HL-60/S4 treated with phorbol 12-myristate 13-acetate at 8.2 ng/mL for 4 days and 3 days (cell line): Measurements from ENCODE around the gene IPPK.

Source experiments
- in situ Hi-C: fragments of 300-500 bp; cut with MboI; formaldehyde crosslinking; loops from 2 replicates; pipeline ENCODE4 v1.15.0; 2022; ENCODE audit warnings: low sequenced_read_pairs

Gene IPPK

GRCh38 chr9:92669890-92670708 lies at the start of gene IPPK:
IPPK (minus strand) TSS chr9:92670131; CDS start chr9:92669988, 143 bp downstream.
- in situ Hi-C loops = no loop called here

- in situ Hi-C loops = no loop called here
These were observed 49.2 kb upstream of the IPPK start for GRCh38 chr9:92719028-92719647.

DNA sequence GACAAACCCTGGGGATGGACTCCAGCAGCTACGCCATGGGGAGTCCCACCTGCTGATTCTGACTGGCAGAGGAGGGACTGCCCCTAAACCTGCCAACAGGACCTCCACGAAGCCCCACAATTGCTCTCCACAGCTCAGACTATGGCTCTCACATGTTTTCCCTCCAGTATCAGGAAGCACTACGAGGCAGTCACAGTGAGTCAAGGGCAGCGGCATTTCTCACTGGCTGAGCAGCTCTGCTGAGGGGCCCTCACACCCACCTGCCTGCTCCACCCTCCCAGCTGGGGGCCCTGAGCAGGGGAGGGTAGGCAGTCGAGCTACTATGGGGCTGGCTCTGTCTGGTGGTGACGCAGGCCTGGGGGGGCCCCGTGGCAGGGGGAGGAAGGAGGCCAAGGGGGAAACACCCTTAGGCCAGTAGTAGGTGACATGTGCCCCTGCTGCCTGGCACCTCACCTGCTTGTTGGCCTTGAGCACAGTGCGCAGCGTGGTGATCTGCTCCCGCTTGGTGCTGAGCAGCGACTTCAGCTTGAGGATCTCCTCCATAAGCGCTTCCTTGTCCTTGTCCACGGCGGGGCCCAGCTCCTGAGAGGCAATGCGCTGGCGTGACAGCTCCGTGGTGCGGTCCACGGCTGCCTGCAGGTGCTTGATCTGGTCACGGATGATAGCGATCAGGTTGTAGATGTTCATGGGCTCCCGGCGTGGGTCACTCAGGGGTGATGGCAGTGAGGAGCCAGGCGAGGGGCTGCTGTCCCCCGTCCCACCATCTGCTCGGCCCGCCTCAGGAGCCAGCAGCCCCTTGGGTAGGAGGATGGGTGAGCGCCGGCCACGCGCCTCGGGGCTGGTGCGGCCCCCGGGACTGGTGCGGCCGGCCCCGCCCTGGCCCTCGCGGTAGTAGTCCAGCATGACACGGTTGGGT lies 48.4 kb upstream of the IPPK start:
- in situ Hi-C loops = no loop called here

- in situ Hi-C loops = no loop called here
These were observed 47.5 kb upstream of the IPPK start for GRCh38 chr9:92717201-92718085.

- in situ Hi-C loops = no loop called here
These were observed 46.6 kb upstream of the IPPK start for GRCh38 chr9:92716557-92716956.

- in situ Hi-C loops = no loop called here
These were observed 45.7 kb upstream of the IPPK start for GRCh38 chr9:92715488-92716231.

DNA sequence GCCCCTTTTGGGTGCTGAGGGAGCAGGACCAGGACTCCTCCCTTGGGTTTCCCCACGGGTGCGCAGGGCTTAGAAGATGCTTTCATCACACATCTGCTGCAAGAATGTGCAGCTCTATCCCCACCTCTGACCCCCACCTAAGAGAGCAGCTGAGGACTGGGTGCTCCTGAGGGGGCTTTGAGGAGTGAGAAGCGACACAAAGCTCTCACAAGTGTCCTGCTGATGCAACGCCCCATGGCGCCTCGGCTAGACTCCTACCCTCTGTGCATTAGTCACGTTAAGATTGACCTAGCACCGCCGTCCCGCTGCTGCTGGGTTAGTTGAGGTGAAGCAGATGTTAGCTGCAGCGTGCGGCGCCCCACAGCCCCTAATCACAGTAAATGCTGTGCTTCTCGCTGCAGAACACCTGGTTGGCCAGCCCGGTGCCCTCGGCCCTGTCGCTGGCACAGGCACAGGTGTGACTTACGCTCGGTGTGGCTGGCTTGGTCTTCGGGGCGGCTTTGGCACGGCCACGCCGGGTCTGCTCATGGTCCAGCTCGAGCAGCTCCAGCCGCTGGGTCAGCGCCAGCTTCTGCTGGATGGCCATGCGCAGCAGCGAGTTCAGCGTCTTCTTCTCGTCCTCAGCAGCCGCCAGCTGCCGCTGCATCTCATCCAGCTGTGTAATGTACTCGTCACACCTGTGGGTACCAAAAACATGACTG lies 45.0 kb upstream of the IPPK start:
- in situ Hi-C loops = no loop called here

DNA sequence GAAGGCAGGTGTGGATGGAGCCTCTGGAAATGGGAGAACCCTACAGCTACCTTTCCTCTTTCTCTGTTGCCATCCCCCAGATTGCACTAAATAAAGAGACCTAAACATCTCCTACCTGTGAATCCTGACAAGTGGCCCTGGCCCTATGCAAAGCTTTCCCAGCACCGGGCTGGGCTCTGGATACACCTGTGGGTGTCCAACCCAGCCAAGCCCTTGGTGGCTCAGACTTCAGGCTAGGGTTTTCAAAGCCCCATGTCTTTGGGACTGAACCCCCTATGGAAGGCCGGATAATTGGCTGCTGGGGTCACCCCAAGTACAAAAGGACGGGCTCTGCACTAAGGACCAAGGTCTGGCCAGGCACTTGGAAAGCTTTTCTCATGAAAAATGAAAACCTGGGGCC lies 44.1 kb upstream of the IPPK start:
- in situ Hi-C loops = no loop called here

- in situ Hi-C loops = no loop called here
These were observed 43.6 kb upstream of the IPPK start for GRCh38 chr9:92713528-92713927.

DNA sequence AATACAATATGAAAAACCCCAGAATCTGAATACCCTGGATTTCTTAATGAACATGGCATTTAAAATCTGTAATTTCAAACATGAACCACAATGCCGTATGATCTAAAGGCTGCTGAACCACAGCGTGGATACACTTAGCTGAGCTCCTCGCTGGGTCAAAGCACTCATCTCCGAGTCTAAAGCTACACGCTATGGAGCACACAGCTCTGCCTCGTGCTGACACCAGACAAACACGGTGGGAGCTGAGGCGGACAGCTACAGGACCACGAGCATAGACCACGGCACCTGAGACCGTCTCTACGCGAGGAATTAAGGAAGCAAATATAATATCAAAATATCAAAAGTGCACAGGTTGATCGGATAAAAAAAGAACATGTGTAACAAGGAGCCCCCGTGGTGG lies 42.8 kb upstream of the IPPK start:
- in situ Hi-C loops = no loop called here

DNA sequence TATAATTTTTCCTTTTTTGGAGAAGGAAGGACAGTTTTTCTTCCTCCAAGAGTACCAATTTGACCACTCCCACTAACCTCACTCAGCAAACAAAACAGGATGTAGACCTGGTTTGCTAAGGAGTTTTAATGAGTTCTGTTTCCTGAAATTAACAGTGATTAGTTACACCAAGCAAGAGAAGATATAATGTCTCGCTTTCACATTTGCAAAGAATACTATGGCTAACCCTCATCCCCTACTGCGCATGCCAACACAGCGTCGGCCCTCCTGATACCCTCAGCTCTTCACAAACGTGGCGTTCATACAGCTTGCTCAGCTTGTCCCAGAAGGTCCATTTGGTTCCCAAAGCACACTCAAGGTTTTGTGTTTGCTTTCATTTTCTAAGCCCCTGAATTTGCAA lies 41.9 kb upstream of the IPPK start:
- in situ Hi-C loops = no loop called here

DNA sequence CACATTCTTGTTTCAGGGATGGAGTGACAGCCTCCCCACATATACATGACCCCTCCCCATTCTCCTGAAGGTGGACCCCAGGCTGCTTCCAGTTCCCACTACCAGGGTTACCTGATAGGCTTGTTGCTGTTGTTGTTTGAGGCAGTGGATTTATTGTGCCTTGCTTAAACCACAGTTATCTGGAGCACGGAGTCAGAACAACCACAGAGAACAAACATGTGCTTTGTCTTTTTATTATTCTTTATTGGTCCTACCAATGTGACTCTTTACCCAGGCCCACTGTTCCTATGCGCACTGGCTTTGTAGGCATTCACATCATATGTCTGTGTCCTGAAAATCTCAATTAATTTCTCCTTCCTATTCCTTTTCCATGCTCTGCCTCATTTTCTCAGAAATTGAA lies 41.2 kb upstream of the IPPK start:
- in situ Hi-C loops = no loop called here

DNA sequence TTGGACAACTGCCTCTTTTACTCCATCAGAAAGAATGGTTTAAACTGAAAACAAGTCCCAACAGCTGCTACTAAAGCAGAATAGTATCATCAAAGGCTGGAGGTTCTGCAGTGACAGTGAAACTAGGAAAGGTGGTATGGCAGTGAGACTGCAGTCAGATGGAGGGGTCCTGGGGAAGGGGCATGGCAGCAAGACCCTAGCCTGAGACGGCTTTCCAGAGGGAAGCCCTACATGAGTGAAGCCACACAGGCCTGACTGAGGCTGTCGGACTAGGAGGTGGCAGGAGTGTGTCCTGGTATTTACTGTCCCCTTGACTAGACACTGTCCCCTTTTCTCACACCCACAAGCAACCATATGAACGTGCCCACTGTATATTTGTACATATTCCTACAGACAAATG lies 40.4 kb upstream of the IPPK start:
- in situ Hi-C loops = no loop called here

DNA sequence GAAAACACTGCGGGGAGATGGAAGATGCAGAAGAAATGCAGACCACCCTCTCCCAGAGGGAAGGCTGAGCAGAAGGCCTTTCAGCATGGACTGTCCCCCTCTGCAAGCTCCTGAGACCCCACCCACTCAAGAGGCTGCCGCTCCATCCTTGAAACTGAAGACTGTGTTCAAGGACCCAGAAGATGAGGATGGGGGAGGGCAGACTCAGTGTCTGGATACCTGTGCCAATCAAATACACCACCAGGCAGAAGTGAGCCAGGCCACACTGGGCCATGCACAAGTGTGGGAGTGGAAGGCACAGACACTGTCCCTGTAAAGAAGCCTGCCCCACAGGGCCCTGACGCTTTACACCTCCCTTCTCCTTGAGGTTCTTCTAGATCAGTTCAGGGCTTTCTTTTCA lies 40.0 kb upstream of the IPPK start:
- in situ Hi-C loops = no loop called here

DNA sequence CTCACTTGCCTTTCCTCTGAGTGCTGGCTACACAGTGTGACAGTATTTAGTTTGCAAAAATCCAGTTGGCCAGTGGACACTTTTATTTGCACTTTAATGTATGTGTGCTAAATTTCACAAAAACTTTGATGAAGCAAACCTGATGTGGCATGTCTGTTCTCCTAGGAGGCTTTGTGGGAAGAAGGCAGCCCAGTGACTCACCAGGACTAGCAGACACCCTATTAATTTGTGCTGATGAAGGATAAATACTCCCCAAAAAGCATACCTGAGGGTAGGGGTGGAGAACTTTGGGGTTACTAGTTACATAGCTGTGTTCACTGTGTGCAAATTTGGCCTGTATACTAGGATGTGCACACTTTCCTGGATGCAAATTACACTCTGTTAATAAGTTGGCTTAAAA lies 39.3 kb upstream of the IPPK start:
- in situ Hi-C loops = no loop called here

DNA sequence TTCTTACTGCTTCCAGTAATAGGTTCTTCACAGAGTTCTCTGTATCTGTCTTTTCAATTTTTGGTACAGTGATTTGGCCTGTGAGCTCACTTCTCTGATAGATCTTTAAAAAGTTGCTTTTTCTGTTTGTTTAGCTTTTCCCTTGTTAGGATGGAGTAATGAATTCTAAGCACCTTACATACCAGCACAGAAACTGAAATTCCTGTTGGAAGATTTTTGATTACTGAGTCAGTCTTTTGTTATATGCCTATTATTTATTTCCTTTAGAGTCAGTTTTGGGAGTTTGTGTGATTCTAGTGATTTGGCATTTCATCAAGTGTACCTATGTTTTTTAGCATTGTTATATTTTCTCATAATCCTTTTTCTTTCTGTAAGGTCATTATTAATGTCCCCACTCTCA lies 37.6 kb upstream of the IPPK start:
- in situ Hi-C loops = no loop called here

DNA sequence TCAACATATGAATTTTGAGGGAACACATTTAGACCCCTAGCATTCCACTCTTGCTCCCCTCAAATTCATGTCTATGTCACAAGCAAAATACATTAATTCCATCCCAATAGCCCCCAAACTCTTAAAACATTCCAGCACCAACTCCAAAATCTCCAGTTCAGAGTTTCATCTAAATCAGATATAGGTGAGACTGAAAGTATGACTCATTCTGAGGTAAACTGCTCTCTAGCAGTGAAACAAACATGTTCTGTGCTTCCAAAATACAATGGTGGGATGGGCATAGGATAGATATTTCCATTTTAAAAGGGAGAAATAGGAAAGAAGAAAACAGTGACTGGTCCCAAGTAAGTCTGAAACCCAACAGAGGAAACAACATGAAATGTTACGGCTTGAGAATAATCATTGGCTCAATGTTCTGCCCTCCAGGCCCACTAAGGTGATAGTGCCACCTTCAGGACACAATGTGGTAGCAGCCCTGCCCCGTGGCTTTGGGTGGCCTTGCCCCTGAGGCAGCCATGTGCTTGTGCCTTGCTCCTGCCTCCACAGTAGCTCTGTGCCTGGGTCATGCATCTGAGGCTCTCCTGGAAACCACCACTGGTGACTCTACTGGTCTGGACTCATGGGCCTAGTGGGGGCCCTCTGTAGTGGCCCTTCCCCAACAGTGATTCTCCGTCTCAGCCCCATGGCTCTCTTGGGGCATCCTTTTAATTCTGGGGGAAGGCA lies 36.4 kb upstream of the IPPK start:
- in situ Hi-C loops = no loop called here

GRCh38 chr9:92704528-92704927 lies 34.6 kb upstream of the IPPK start:
- in situ Hi-C loops = no loop called here

DNA sequence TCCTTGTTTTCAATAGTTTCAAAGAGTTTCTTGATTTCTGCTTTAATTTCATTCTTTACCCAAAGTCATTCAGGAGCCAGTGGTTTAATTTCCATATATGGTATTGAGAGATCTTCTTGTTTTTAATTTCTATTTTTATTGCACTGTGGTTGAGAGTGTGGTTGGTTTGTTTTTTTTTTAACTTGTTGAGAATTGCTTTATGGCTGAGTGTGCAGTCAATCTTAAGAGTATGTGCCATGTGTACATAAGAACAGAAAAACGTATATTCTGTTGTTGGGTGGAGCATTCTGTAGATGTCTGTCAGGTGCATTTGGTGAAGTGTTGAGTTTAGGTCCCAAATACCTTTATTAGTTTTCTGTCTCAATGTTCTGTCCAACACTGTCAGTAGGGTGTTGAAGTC lies 26.7 kb upstream of the IPPK start:
- in situ Hi-C loops = no loop called here
